ENCODE results near the gene CDC42BPG. TPM values are rescaled to one million over a fixed set of nuclear protein-coding genes. Genes with fewer than 3 reads are reported as not detected.
A peak's percentile ranks its signal among the peaks of the same experiment; 100 is the strongest.

Gene CDC42BPG
- total and polyA plus RNA-seq, 2 of the 8 experiments (the other 6 are each of a cell fraction or from before 2014, with no cell fraction given), result 3.7 to 10.6 TPM

GRCh38 chr11:64848214-64848825 lies 3.9 kb upstream of the CDC42BPG start:
- Histone ChIP-seq H3K23ac (ENCODE audit: insufficient read length) (no peak overlapping the region), H3K79me1 (ENCODE audit: low read depth, low read length) (no peaks in the 10 kb centered on the region; the same call in 1 of the 2 replicates), H3K4me1 (replicated peaks in 1 of 4; ENCODE audit: control insufficient read depth in 3 of 4, insufficient read depth in 4 of 4, low read length in 3 of 4) (peaks cover 0 to 26% (median 9%) of the 10 kb centered on the region in 4 experiments; a peak in 6 of 7 replicates), H3K27ac (ENCODE audit: low read depth, low read length) (no peak overlapping the region), H4K8ac (ENCODE audit: extremely low read depth, insufficient read depth, low read length) (no peak overlapping the region; the same call in 1 of the 2 replicates), H3K9ac (replicated peaks in 1 of 4; ENCODE audit: extremely low read depth in 1 of 4, low read depth in 3 of 4, low read length in 3 of 4) (no peak overlapping the region), H2BK15ac (ENCODE audit: low read length) (peak overlapping the region; percentile 81; the same call in 1 of the 2 replicates), H3K14ac (ENCODE audit: insufficient read length) (no peak overlapping the region), H3K9me3 (ENCODE audit: insufficient read depth in 2 of 2, low read depth in 1 of 2, low read length in 1 of 2) (no peaks in the 10 kb centered on the region), H2BK5ac (ENCODE audit: low read depth, low read length) (no peak overlapping the region), H4K5ac (ENCODE audit: insufficient read length, low read depth, low read length) (no peak overlapping the region), H2AFZ (ENCODE audit: low read length) (no peak overlapping the region; the same call in 1 of the 2 replicates), H3K36me3 (ENCODE audit: control insufficient read depth in 2 of 4, insufficient read depth in 4 of 4, low read length in 3 of 4) (no peaks in the 10 kb centered on the region), H3K23me2 (ENCODE audit: low read depth, low read length) (peaks cover 5% of the 10 kb centered on the region), H3K18ac (ENCODE audit: extremely low read depth, low read length) (no peak overlapping the region), H3K4me2 (ENCODE audit: insufficient read depth in 1 of 2, low read depth in 2 of 2, low read length in 2 of 2) (no peak overlapping the region), H3K56ac (replicated peaks; ENCODE audit: insufficient read length, low read depth, low read length) (no peak overlapping the region), H3K4ac (replicated peaks; ENCODE audit: insufficient read length, low read depth, low read length) (no peak overlapping the region), H4K91ac (replicated peaks; ENCODE audit: insufficient read length, low read length) (no peak overlapping the region), H2BK12ac (ENCODE audit: low read depth, low read length) (peak overlapping the region; percentile 60; the same call in 1 of the 2 replicates), H2BK20ac (ENCODE audit: low read length) (no peak overlapping the region), H3K4me3 (ENCODE audit: extremely low read depth in 1 of 4, insufficient read depth in 2 of 4, low read depth in 3 of 4, low read length in 4 of 4) (no peak overlapping the region), H2AK5ac (ENCODE audit: low read depth, low read length) (peak overlapping the region; percentile 66; the same call in 1 of the 2 replicates), H4K20me1 (replicated peaks in 1 of 2; ENCODE audit: control insufficient read depth in 1 of 2, insufficient read depth in 2 of 2, low read length in 2 of 2) (peaks cover 0 to 2% of the 10 kb centered on the region in 2 experiments), H3K79me2 (ENCODE audit: control insufficient read depth in 1 of 2, insufficient read depth in 2 of 2, low read length in 2 of 2) (peaks cover 0 to 3% of the 10 kb centered on the region in 2 experiments; a peak in 1 of 4 replicates), H2BK120ac (replicated peaks; ENCODE audit: low read depth, low read length) (no peak overlapping the region), H3K27me3 (replicated peaks in 1 of 4; ENCODE audit: control insufficient read depth in 3 of 4, extremely low read depth in 1 of 4, insufficient read depth in 3 of 4, low read length in 3 of 4) (no peaks in the 10 kb centered on the region)
- 86% methylated on average over 6 of the region's 6 CpGs; no CpG with 5 or more reads in 1 of the 2 experiments for WGBS, 2 experiments (ENCODE audit: extremely low coverage in 1 of 2, insufficient coverage in 1 of 2, insufficient read length in 1 of 2, insufficient replicate concordance in 2 of 2, low coverage in 1 of 2, low lambda C conversion rate in 2 of 2, missing lambda C conversion rate in 1 of 2)
- ChIA-PET CTCF (ENCODE audit: partially characterized antibody) (interaction anchor here (0.8 to 32.3 kb wide), 50 partner anchors 9 to 1434 kb away, joined by 3 to 1058 read pairs (median 5); partner anchors contain the start of genes ARL2, ATG2A, BATF2 and CDC42EP2), POLR2A (ENCODE audit: partially characterized antibody) (interaction anchor here (0.6 to 25.7 kb wide), 8 partner anchors 16 to 266 kb away, joined by 3 to 408 read pairs (median 4); partner anchors contain the start of genes ARL2 and EHD1)
- FAIRE-seq (no peak), DNase-seq (ENCODE audit: low read depth in 1 of 2, low spot score in 2 of 2) (no peak)
- TF ChIP-seq CTCF (IDR thresholded peaks at IDR 0.05; ENCODE audit: control extremely low read depth in 1 of 3, insufficient read depth in 1 of 3, low read depth in 1 of 3, low read length in 3 of 3) (no peak), POLR2AphosphoS5 (IDR thresholded peaks at IDR 0.05; ENCODE audit: low read depth, low read length) (no peak), RNF2 (IDR thresholded peaks at IDR 0.05; ENCODE audit: borderline replicate concordance, low read depth, low read length, missing control alignments, poor library complexity, severe bottlenecking) (no peak), TEAD4 (IDR thresholded peaks at IDR 0.05; ENCODE audit: low read depth, low read length) (no peak), SP4 (IDR thresholded peaks at IDR 0.05; ENCODE audit: low read length) (no peak), CEBPB (IDR thresholded peaks at IDR 0.05; ENCODE audit: low read depth, low read length) (no peak), USF2 (IDR thresholded peaks at IDR 0.05; ENCODE audit: low read length) (no peak), CBX8 (IDR thresholded peaks at IDR 0.05; ENCODE audit: borderline replicate concordance, low read depth, low read length) (no peak)
